ENCODE results near the gene THSD7A. TPM values are rescaled to one million over a fixed set of nuclear protein-coding genes. Genes with fewer than 3 reads are reported as not detected.

Gene THSD7A
- polyA plus RNA-seq, 1 donor from 2014 or later = 18.5 TPM

GRCh38 chr7:11730725-11731124, 101.3 kb downstream of the THSD7A start:
- H3K9ac ChIP-seq (ENCODE audit: low read length) = no peak overlapping the region
- no peaks in the 10 kb centered on the region for H3K36me3 ChIP-seq (ENCODE audit: insufficient read depth, low read length)
- no peak overlapping the region for H3K4me3 ChIP-seq (ENCODE audit: low read length)
- H3K27ac ChIP-seq (ENCODE audit: low read length) = no peak overlapping the region
- no peaks in the 10 kb centered on the region for H3K27me3 ChIP-seq (ENCODE audit: insufficient read depth, low read depth, low read length)
- H3K9me2 ChIP-seq (ENCODE audit: insufficient read depth, low read length) = no peaks in the 10 kb centered on the region
- no peaks in the 10 kb centered on the region for H3F3A ChIP-seq (ENCODE audit: insufficient read depth, low read length, poor library complexity, severe bottlenecking)
- H4K20me1 ChIP-seq (ENCODE audit: insufficient read depth) = no peaks in the 10 kb centered on the region
- no peaks in the 10 kb centered on the region for H3K79me2 ChIP-seq (replicated peaks; ENCODE audit: insufficient read depth, low read length)
- H2AFZ ChIP-seq (ENCODE audit: low read depth, low read length) = no peak overlapping the region
- no peak overlapping the region for H3K4me2 ChIP-seq (ENCODE audit: low read length)
- H3K9me3 ChIP-seq (ENCODE audit: low read length) = no peaks in the 10 kb centered on the region
- no peak for TF ChIP-seq TAF1 (IDR thresholded peaks at IDR 0.05; ENCODE audit: low read depth)

DNA sequence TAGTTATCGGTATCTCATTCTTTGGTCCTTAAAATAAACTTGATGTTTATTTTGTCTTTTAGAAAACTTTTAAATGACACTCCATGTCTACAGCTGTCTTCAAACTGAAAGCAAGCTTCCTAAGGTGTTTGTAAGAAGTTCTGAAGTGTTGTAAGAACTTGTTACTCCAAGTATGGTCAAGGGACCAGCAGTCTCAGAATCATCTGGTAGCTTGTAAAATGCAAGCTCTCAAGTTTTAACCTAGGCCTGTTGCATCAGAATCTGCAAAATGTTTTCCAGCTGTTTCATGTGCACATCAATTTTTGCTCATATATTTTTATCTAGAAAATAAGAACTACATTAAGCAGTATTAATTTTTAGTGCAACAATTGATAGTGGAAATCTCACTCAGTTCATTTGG, 104.1 kb downstream of the THSD7A start:
- no peak overlapping the region for H3K4me3 ChIP-seq (ENCODE audit: low read length)
- no peak overlapping the region for H3K9ac ChIP-seq (ENCODE audit: low read length)
- no peak overlapping the region for H3K27ac ChIP-seq (ENCODE audit: low read length)
- no peaks in the 10 kb centered on the region for H3K9me2 ChIP-seq (ENCODE audit: insufficient read depth, low read length)
- H3K27me3 ChIP-seq (ENCODE audit: insufficient read depth, low read depth, low read length) = no peaks in the 10 kb centered on the region
- H3K9me3 ChIP-seq (ENCODE audit: low read length) = no peaks in the 10 kb centered on the region
- TF ChIP-seq, protein P1, sequence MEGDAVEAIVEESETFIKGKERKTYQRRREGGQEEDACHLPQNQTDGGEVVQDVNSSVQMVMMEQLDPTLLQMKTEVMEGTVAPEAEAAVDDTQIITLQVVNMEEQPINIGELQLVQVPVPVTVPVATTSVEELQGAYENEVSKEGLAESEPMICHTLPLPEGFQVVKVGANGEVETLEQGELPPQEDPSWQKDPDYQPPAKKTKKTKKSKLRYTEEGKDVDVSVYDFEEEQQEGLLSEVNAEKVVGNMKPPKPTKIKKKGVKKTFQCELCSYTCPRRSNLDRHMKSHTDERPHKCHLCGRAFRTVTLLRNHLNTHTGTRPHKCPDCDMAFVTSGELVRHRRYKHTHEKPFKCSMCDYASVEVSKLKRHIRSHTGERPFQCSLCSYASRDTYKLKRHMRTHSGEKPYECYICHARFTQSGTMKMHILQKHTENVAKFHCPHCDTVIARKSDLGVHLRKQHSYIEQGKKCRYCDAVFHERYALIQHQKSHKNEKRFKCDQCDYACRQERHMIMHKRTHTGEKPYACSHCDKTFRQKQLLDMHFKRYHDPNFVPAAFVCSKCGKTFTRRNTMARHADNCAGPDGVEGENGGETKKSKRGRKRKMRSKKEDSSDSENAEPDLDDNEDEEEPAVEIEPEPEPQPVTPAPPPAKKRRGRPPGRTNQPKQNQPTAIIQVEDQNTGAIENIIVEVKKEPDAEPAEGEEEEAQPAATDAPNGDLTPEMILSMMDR (IDR thresholded peaks at IDR 0.05; ENCODE audit: poor library complexity, severe bottlenecking) = no peak
- TF ChIP-seq RAD21 (conservative IDR thresholded peaks at IDR 0.05) (no peak), SMC3 (conservative IDR thresholded peaks at IDR 0.05; ENCODE audit: poor library complexity) (no peak), MXI1 (conservative IDR thresholded peaks at IDR 0.05; ENCODE audit: poor library complexity, severe bottlenecking) (no peak), POLR2AphosphoS5 (IDR thresholded peaks at IDR 0.05) (no peak), EZH2 (IDR thresholded peaks at IDR 0.05; ENCODE audit: borderline replicate concordance, insufficient read depth, low read length, poor library complexity, severe bottlenecking) (no peak), EP300 (conservative IDR thresholded peaks at IDR 0.05; ENCODE audit: poor library complexity, severe bottlenecking) (no peak), TAF1 (IDR thresholded peaks at IDR 0.05; ENCODE audit: low read depth) (no peak)
- TF ChIP-seq, protein P2, sequence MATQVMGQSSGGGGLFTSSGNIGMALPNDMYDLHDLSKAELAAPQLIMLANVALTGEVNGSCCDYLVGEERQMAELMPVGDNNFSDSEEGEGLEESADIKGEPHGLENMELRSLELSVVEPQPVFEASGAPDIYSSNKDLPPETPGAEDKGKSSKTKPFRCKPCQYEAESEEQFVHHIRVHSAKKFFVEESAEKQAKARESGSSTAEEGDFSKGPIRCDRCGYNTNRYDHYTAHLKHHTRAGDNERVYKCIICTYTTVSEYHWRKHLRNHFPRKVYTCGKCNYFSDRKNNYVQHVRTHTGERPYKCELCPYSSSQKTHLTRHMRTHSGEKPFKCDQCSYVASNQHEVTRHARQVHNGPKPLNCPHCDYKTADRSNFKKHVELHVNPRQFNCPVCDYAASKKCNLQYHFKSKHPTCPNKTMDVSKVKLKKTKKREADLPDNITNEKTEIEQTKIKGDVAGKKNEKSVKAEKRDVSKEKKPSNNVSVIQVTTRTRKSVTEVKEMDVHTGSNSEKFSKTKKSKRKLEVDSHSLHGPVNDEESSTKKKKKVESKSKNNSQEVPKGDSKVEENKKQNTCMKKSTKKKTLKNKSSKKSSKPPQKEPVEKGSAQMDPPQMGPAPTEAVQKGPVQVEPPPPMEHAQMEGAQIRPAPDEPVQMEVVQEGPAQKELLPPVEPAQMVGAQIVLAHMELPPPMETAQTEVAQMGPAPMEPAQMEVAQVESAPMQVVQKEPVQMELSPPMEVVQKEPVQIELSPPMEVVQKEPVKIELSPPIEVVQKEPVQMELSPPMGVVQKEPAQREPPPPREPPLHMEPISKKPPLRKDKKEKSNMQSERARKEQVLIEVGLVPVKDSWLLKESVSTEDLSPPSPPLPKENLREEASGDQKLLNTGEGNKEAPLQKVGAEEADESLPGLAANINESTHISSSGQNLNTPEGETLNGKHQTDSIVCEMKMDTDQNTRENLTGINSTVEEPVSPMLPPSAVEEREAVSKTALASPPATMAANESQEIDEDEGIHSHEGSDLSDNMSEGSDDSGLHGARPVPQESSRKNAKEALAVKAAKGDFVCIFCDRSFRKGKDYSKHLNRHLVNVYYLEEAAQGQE (IDR thresholded peaks at IDR 0.05; ENCODE audit: borderline replicate concordance) = no peak
- no peaks in the 10 kb centered on the region for H4K20me1 ChIP-seq (ENCODE audit: insufficient read depth)
- no peak overlapping the region for H2AFZ ChIP-seq (ENCODE audit: low read depth, low read length)
- H3K36me3 ChIP-seq (ENCODE audit: insufficient read depth, low read length) = no peaks in the 10 kb centered on the region
- no peaks in the 10 kb centered on the region for H3K79me2 ChIP-seq (replicated peaks; ENCODE audit: insufficient read depth, low read length)
- no peak overlapping the region for H3K4me2 ChIP-seq (ENCODE audit: low read length)
- no peaks in the 10 kb centered on the region for H3F3A ChIP-seq (ENCODE audit: insufficient read depth, low read length, poor library complexity, severe bottlenecking)

DNA sequence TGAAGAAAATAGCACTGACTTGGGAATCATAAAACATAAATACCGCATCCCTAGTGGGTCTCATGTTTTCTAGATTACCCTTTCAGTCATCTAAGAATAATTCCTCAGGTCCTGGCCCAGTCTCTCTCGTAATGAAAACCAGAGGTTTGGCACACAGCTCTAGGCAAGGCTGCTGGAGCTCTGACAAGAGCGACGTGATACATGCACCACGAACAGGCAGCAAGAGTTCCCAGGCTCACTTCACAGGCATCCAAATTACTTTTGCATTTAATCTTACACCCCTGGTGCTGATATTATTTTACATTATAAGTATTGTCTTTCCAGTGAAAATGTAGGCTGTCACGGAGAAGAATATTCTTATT, 105.2 kb downstream of the THSD7A start:
- H3K9me2 ChIP-seq (ENCODE audit: insufficient read depth, low read length) = no peaks in the 10 kb centered on the region
- no peak overlapping the region for H3K27ac ChIP-seq (ENCODE audit: low read length)
- no peaks in the 10 kb centered on the region for H3F3A ChIP-seq (ENCODE audit: insufficient read depth, low read length, poor library complexity, severe bottlenecking)
- no peaks in the 10 kb centered on the region for H3K36me3 ChIP-seq (ENCODE audit: insufficient read depth, low read length)
- no peaks in the 10 kb centered on the region for H4K20me1 ChIP-seq (ENCODE audit: insufficient read depth)
- no peak overlapping the region for H3K4me3 ChIP-seq (ENCODE audit: low read length)
- H3K9ac ChIP-seq (ENCODE audit: low read length) = no peak overlapping the region
- no peak overlapping the region for H2AFZ ChIP-seq (ENCODE audit: low read depth, low read length)
- H3K79me2 ChIP-seq (replicated peaks; ENCODE audit: insufficient read depth, low read length) = no peaks in the 10 kb centered on the region
- H3K9me3 ChIP-seq (ENCODE audit: low read length) = no peaks in the 10 kb centered on the region
- no peak for TF ChIP-seq SMC3 (conservative IDR thresholded peaks at IDR 0.05; ENCODE audit: poor library complexity)
- no peak for TF ChIP-seq EZH2 (IDR thresholded peaks at IDR 0.05; ENCODE audit: borderline replicate concordance, insufficient read depth, low read length, poor library complexity, severe bottlenecking)
- TF ChIP-seq, protein P2 (IDR thresholded peaks at IDR 0.05; ENCODE audit: borderline replicate concordance) = no peak
- TF ChIP-seq POLR2AphosphoS5 (IDR thresholded peaks at IDR 0.05) = no peak
- no peak for TF ChIP-seq TAF1 (IDR thresholded peaks at IDR 0.05; ENCODE audit: low read depth)
- no peak for TF ChIP-seq MXI1 (conservative IDR thresholded peaks at IDR 0.05; ENCODE audit: poor library complexity, severe bottlenecking)
- TF ChIP-seq, protein P1 (IDR thresholded peaks at IDR 0.05; ENCODE audit: poor library complexity, severe bottlenecking) = no peak
- no peak for TF ChIP-seq EP300 (conservative IDR thresholded peaks at IDR 0.05; ENCODE audit: poor library complexity, severe bottlenecking)
- no peak for TF ChIP-seq RAD21 (conservative IDR thresholded peaks at IDR 0.05)
- no peaks in the 10 kb centered on the region for H3K27me3 ChIP-seq (ENCODE audit: insufficient read depth, low read depth, low read length)
- H3K4me2 ChIP-seq (ENCODE audit: low read length) = no peak overlapping the region
